Upper lobe of left lung (tissue), 6 donors: ENCODE measurements around the gene PTPRQ. TPM values are rescaled to one million over a fixed set of nuclear protein-coding genes. Genes with fewer than 3 reads are reported as not detected.
"Not testable (repeated sequence)": the region's sequence is repeated elsewhere in the genome, so short reads cannot be mapped to it uniquely, and the experiment has no call there.

ENCODE experiments used
- ATAC-seq, 2 donors: fragments of 200-7000 bp; cut with Tn5 transposase; one replicate each; pipeline ENCODE4 v1.9.1; 2022; ENCODE audit warnings: mild to moderate bottlenecking in 2 of 2, moderate library complexity in 2 of 2; ENCODE audit not compliant: low FRiP score in 2 of 2
- DNase-seq, 2 donors: peaks; one replicate each; pipeline ENCODE4 v3.0.0-alpha.2; 2019 to 2020
- H3K27ac ChIP-seq, 4 donors: fragments of 200-600 bp; sonication (generic); one replicate each; pipeline ENCODE4 v1.5.1; 2016 to 2019
- H3K27me3 ChIP-seq, 4 donors: fragments of 200-600 bp; sonication (generic); one replicate each; pipeline ENCODE4 v1.5.1; 2017 to 2019
- H3K36me3 ChIP-seq, 4 donors: fragments of 200-600 bp; sonication (generic); one replicate each; pipeline ENCODE4 v1.5.1; 2016 to 2019
- H3K4me1 ChIP-seq, 4 donors: fragments of 200-600 bp; sonication (generic); one replicate each; pipeline ENCODE4 v1.5.1; 2018 to 2019
- H3K4me3 ChIP-seq, 4 donors: fragments of 200-600 bp; sonication (generic); one replicate each; pipeline ENCODE4 v1.5.1; 2017 to 2019; ENCODE audit warnings: mild to moderate bottlenecking in 2 of 4, moderate library complexity in 1 of 4
- H3K9me3 ChIP-seq, 4 donors: fragments of 200-600 bp; sonication (generic); one replicate each; pipeline ENCODE4 v1.5.1; 2018 to 2019
- CTCF ChIP-seq, 6 experiments: fragments of 450-650 bp in 4 of 6; fragments of 200-600 bp in 2 of 6; sonication (generic) in 2 of 6; IDR thresholded peaks; one replicate each; pipeline ENCODE4 v1.5.1; 2016 to 2019; ENCODE audit warnings: antibody characterized with exemption in 6 of 6
- EP300 ChIP-seq, 4 donors: sonication (generic); formaldehyde crosslinking; IDR thresholded peaks; one replicate each; pipeline ENCODE4 v1.5.1; 2017; ENCODE audit warnings: antibody characterized with exemption in 4 of 4, control low read depth in 2 of 4
- POLR2A ChIP-seq, 4 donors: fragments of 450-650 bp; IDR thresholded peaks; one replicate each; pipeline ENCODE4 v1.5.1; 2016 to 2017; ENCODE audit warnings: antibody characterized with exemption in 4 of 4, mild to moderate bottlenecking in 2 of 4
- POLR2AphosphoS5 ChIP-seq, 2 donors: sonication (generic); formaldehyde crosslinking; IDR thresholded peaks; one replicate each; pipeline ENCODE4 v1.5.1; 2017; ENCODE audit warnings: antibody characterized with exemption in 2 of 2
- WGBS, 2 donors: methylation state at CpG; one replicate each; pipeline ENCODE4 v1.1.5; 2017 to 2018; 5-methylcytosine and 5-hydroxymethylcytosine counted together
- total RNA-seq, 6 donors: library from RNA; depleted of rRNA in 4 of 6; stranded (reverse); fragments of >200 nt in 4 of 6; gene quantifications; one replicate each; pipeline versions ENCODE4 v1.1.0 to v1.2.1, GENCODE V29; 2016 to 2021
- donor health status: DM: no; HTN: no; CAD: no; lungs with moderate emphysema.
- donor health status: DM: no; HTN: yes; CAD: no; lungs with severe emphysema.

The PTPRQ gene
- total RNA-seq, 6 donors from 2014 or later, result 1.0 to 15.6 (median 5.0) TPM

- Histone ChIP-seq H3K27me3 (no peaks in the 10 kb centered on the region), H3K36me3 (no peaks in the 10 kb centered on the region), H3K4me1 (peaks cover 0 to 5% (median 0%) of the 10 kb centered on the region in 4 donors), H3K4me3 (peak overlapping the region in 2 of 4 donors; percentile 6 to 14), H3K27ac (peak overlapping the region in 3 of 4 donors; percentile 23 to 59 (median 31)), H3K9me3 (no peaks in the 10 kb centered on the region)
- ATAC-seq, result peak in 1 of 2 donors; percentile 36
- TF ChIP-seq CTCF (IDR thresholded peaks at IDR 0.05) (no peak), POLR2AphosphoS5 (IDR thresholded peaks at IDR 0.05) (no peak), POLR2A (IDR thresholded peaks at IDR 0.05) (no peak), EP300 (IDR thresholded peaks at IDR 0.05) (no peak)
- WGBS, 2 donors, result 54 to 59% methylated on average over 5 of the region's 5 CpGs
- no peak for DNase-seq
These were observed 1.2 kb downstream of the PTPRQ start for GRCh38 chr12:80445083-80445793.

GRCh38 chr12:80456513-80456912 is 12.5 kb downstream of the PTPRQ start:
- ATAC-seq (no peak), DNase-seq (no peak)
- no peak overlapping the region for H3K4me3 ChIP-seq
- 52 to 70% methylated on average over 1 of the region's 1 CpG for WGBS, 2 donors
- H3K4me1 ChIP-seq, result no peaks in the 10 kb centered on the region
- H3K36me3 ChIP-seq, result no peaks in the 10 kb centered on the region
- no peaks in the 10 kb centered on the region for H3K27me3 ChIP-seq
- no peaks in the 10 kb centered on the region for H3K9me3 ChIP-seq
- no peak overlapping the region for H3K27ac ChIP-seq
- TF ChIP-seq POLR2A (IDR thresholded peaks at IDR 0.05), result no peak
- no peak for TF ChIP-seq EP300 (IDR thresholded peaks at IDR 0.05)
- TF ChIP-seq CTCF (IDR thresholded peaks at IDR 0.05), result no peak
- no peak for TF ChIP-seq POLR2AphosphoS5 (IDR thresholded peaks at IDR 0.05)

- H3K4me1 ChIP-seq, result no peaks in the 10 kb centered on the region
- H3K9me3 ChIP-seq, result no peaks in the 10 kb centered on the region
- WGBS, 2 donors, result 85 to 88% methylated on average over 4 of the region's 4 CpGs
- no peak for ATAC-seq
- no peak overlapping the region for H3K4me3 ChIP-seq
- no peaks in the 10 kb centered on the region for H3K36me3 ChIP-seq
- no peak for DNase-seq
- no peak for TF ChIP-seq POLR2A (IDR thresholded peaks at IDR 0.05)
- no peak for TF ChIP-seq CTCF (IDR thresholded peaks at IDR 0.05)
- no peak for TF ChIP-seq POLR2AphosphoS5 (IDR thresholded peaks at IDR 0.05)
- no peak for TF ChIP-seq EP300 (IDR thresholded peaks at IDR 0.05)
- no peaks in the 10 kb centered on the region for H3K27me3 ChIP-seq
- H3K27ac ChIP-seq, result no peak overlapping the region
These were observed 16.9 kb downstream of the PTPRQ start for GRCh38 chr12:80460972-80461371.

- not testable (repeated sequence) for H3K4me1 ChIP-seq, H3K4me3 ChIP-seq, H3K9me3 ChIP-seq, H3K27me3 ChIP-seq, H3K36me3 ChIP-seq, H3K27ac ChIP-seq, ATAC-seq
- WGBS, 2 donors, result 72 to 82% methylated on average over 8 to 17 of the region's 18 CpGs
- DNase-seq, result peak in 1 of 2 donors; percentile 42
These were observed 17.8 kb downstream of the PTPRQ start for GRCh38 chr12:80461851-80462250.

- no peak for DNase-seq
- Histone ChIP-seq H3K9me3 (no peaks in the 10 kb centered on the region), H3K4me1 (no peaks in the 10 kb centered on the region), H3K27me3 (no peaks in the 10 kb centered on the region), H3K36me3 (no peaks in the 10 kb centered on the region), H3K27ac (no peak overlapping the region), H3K4me3 (no peak overlapping the region)
- ATAC-seq, result no peak
- TF ChIP-seq POLR2AphosphoS5 (IDR thresholded peaks at IDR 0.05) (no peak), EP300 (IDR thresholded peaks at IDR 0.05) (no peak), CTCF (IDR thresholded peaks at IDR 0.05) (no peak), POLR2A (IDR thresholded peaks at IDR 0.05) (no peak)
- 79 to 80% methylated on average over 1 of the region's 1 CpG for WGBS, 2 donors
These were observed 25.6 kb downstream of the PTPRQ start for GRCh38 chr12:80469681-80470080.
